Psoas muscle (tissue), 8 donors: ENCODE measurements around the gene SLC39A7. TPM values are rescaled to one million over a fixed set of nuclear protein-coding genes. Genes with fewer than 3 reads are reported as not detected.

Source experiments
- ATAC-seq, 4 donors: fragments of 200-7000 bp; cut with Tn5 transposase; one replicate each; pipeline ENCODE4 v1.9.1; 2020; ENCODE audit warnings: moderate library complexity in 3 of 4, mild to moderate bottlenecking in 2 of 4
- DNase-seq, 2 donors: peaks; one replicate each; pipeline ENCODE4 v3.0.0-alpha.2; 2020
- H3K27ac ChIP-seq: fragments of 200-600 bp; one replicate; pipeline ENCODE4 v1.8.0; 2022
- H3K27me3 ChIP-seq, 3 donors: fragments of 200-600 bp in 1 of 3; one replicate each; pipeline versions ENCODE4 v1.6.1 to v1.8.0; 2013 to 2022; ENCODE audit warnings: low read length in 2 of 3, mild to moderate bottlenecking in 2 of 3, moderate library complexity in 1 of 3; ENCODE audit not compliant: insufficient read depth in 3 of 3
- H3K36me3 ChIP-seq, 2 donors: fragments of 200-600 bp in 1 of 2; one replicate each; pipeline versions ENCODE4 v1.6.1 to v1.8.0; 2013 to 2022; ENCODE audit warnings: low read depth in 1 of 2, mild to moderate bottlenecking in 1 of 2, moderate library complexity in 1 of 2; ENCODE audit not compliant: insufficient read depth in 1 of 2
- H3K4me1 ChIP-seq: fragments of 200-600 bp; one replicate; pipeline ENCODE4 v1.8.0; 2022
- H3K4me3 ChIP-seq: fragments of 200-600 bp; one replicate; pipeline ENCODE4 v1.8.0; 2022; ENCODE audit warnings: mild to moderate bottlenecking
- H3K9me3 ChIP-seq: fragments of 200-600 bp; one replicate; pipeline ENCODE4 v1.8.0; 2022
- WGBS, 3 donors: extraction: QIAGEN DNeasy Blood & Tissue Kit; methylation state at CpG; one replicate each; pipeline versions ENCODE4 v1.1.6 to v1.1.7; 2013; 5-methylcytosine and 5-hydroxymethylcytosine counted together
- intact Hi-C, 2 donors: fragments of 100-400 bp; cut with DNase I; formaldehyde crosslinking; loops; one replicate each; pipeline versions ENCODE4 v1.11.0 to v1.14.2; 2022
- polyA plus RNA-seq, 3 donors: library from polyadenylated mRNA; stranded (reverse); fragments of 200-250 nt; gene quantifications; one replicate each; pipeline ENCODE4 v1.2.3, GENCODE V29; 2013
- total RNA-seq, 4 donors: library from RNA; stranded (reverse); fragmentation: NEBNext Ultra II Directional in 2 of 4; extraction: Animal tissue kit (Norgen Biotek cat#: 25700) in 2 of 4; gene quantifications; one replicate each; pipeline versions ENCODE4 v1.2.1 to v1.2.4, GENCODE V29; 2021 to 2023
- TF ChIP-seq, protein P1 (sequence below): fragments of 200-600 bp; IDR thresholded peaks from one replicate; pipeline ENCODE4 v1.8.0; 2022; ENCODE audit warnings: antibody characterized with exemption
- donor health status: healthy with polysubstance abuse.
- donor health status: DM: no; HTN: no; CAD: no; lungs with moderate emphysema.
- donor health status: Bipolar disorder and iron deficiency.
- donor health status: healthy.
- donor health status: DM: yes; HTN: yes; CAD: no.
- donor health status: DM: no; HTN: no; CAD: no.
- donor health status: DM: no; HTN: no; CAD: no.
- donor health status: DM: yes; HTN: yes; CAD: no.

SLC39A7 gene
- total and polyA plus RNA-seq, 7 donors = 17.6 to 126 (median 41.4) TPM

DNA sequence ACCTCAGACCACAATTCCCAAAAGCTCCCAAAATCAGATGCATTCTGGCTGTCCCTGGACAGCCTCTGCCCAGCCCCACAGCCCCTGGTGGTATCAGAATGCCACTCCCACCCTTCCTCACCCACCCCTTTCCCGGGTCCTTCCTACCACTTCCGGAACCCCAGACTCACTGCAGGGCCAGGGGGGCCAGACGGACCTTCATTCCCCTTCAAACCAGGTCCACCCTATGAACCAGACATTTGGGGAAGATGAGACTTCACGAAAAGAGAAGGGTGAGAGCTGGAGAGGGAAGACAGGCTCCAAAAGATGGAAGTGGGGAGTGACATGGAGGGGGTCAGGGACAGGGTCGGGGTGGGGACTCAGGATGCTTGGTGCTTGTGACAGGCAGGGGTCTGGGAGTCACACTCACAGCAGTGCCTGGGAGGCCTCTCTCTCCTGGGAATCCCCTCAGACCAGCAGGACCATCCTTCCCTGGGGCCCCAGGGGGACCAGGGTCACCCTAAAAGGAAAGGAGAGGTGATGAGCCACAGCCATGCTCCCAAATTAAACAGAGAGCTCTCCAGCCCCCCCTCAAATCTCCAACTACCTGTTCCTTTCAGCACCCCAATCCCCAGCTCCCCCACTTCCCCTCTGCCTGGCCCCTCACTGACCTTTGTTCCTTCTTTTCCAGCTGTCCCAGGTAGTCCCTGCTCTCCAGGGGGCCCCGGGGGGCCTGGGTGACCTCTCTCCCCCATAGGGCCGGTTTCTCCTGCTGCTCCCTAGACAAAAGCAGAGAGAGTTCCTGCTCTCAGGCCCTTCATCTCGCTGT lies 28.6 kb upstream of the SLC39A7 start:
- ATAC-seq = no peak
- Histone ChIP-seq H3K36me3 (no peaks in the 10 kb centered on the region), H3K4me1 (no peaks in the 10 kb centered on the region), H3K4me3 (no peak overlapping the region), H3K27me3 (no peaks in the 10 kb centered on the region), H3K9me3 (no peaks in the 10 kb centered on the region), H3K27ac (no peak overlapping the region)
- DNase-seq = peak in 1 of 2 donors; percentile 46
- 66 to 79% (median 72%) methylated on average over 7 to 8 of the region's 8 CpGs for WGBS, 3 donors
- TF ChIP-seq, protein P1, sequence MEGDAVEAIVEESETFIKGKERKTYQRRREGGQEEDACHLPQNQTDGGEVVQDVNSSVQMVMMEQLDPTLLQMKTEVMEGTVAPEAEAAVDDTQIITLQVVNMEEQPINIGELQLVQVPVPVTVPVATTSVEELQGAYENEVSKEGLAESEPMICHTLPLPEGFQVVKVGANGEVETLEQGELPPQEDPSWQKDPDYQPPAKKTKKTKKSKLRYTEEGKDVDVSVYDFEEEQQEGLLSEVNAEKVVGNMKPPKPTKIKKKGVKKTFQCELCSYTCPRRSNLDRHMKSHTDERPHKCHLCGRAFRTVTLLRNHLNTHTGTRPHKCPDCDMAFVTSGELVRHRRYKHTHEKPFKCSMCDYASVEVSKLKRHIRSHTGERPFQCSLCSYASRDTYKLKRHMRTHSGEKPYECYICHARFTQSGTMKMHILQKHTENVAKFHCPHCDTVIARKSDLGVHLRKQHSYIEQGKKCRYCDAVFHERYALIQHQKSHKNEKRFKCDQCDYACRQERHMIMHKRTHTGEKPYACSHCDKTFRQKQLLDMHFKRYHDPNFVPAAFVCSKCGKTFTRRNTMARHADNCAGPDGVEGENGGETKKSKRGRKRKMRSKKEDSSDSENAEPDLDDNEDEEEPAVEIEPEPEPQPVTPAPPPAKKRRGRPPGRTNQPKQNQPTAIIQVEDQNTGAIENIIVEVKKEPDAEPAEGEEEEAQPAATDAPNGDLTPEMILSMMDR = no peak
- intact Hi-C loops = no loop called here

DNA sequence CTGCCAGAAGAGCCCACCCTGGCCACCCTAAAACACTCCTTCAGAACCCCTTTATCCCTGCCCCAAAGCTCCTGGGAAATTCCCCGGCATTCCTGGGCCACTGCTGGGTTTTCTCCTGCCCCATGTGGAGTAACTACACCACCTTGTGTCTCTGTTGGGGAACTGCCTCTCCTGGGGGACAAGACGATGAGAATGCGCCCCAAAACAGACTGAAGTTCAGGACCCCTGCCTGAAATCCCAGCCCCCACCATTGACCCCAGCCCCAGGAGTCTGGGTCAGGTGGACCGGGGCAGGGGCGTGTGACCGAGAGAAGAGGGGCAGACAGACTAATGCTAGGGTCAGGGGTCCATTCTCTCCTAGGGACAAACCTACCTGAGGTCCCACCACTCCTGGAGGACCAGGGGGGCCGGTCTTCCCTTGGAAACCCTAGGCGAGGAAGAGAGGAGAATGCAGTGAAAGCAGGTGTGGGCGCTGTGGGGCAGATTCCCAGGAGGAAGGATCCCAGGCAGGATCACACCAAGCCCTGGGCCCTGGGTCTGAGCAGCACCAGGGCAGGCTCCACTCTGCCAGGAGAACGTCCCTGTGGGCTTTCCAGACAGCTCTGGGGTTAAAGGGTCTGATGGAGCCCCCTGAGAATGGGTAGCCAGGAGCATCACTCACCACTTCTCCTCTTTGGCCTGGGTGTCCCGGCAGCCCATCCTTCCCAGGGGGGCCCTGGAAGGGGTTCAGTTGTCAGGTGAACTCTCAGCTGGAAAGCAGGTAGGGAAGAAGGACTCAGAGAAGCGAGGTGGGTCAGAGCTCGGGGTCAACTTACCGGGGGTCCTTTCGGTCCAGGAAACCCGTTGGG lies 27.8 kb upstream of the SLC39A7 start:
- Histone ChIP-seq H3K27ac (no peak overlapping the region), H3K27me3 (no peaks in the 10 kb centered on the region), H3K4me1 (no peaks in the 10 kb centered on the region), H3K4me3 (no peak overlapping the region), H3K9me3 (no peaks in the 10 kb centered on the region), H3K36me3 (no peaks in the 10 kb centered on the region)
- ATAC-seq (peak in 1 of 4 donors; percentile 47), DNase-seq (peak in 1 of 2 donors; percentile 30)
- WGBS, 3 donors = 68 to 72% (median 71%) methylated on average over 16 of the region's 16 CpGs
- intact Hi-C loops = no loop called here
- TF ChIP-seq, protein P1 = peak; percentile 18

DNA sequence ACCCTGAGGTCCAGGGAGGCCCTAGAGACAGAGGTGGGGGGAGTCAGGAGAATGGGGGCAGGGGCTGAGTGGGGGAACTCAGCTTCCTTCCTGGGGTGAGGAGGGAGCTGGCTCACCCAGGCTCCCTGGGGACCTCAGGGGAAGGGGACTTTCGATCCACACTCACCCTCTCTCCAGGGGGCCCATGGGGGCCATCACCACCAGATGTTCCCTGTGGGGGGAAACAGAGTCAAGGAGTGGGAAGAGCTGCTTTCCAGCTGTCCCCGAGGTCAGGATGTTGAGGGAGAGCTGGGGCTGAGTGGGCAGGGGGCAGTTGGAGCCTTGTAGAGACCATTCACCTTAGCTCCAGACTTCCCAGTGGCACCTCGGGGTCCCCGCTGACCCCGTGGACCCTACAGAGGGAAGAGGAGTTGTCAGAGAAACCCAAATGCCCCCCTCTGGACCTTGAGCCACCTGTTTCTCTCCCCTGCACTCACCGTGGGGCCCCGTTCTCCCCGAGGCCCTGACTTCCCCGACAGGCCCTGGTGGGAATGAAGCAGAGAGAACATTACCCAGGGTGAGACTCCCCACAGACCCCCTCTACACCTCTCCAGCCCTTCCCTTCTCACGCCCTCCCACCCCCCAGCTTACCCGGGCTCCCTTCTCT lies 27.0 kb upstream of the SLC39A7 start:
- Histone ChIP-seq H3K36me3 (no peaks in the 10 kb centered on the region), H3K4me3 (no peak overlapping the region), H3K9me3 (no peaks in the 10 kb centered on the region), H3K4me1 (no peaks in the 10 kb centered on the region), H3K27me3 (no peaks in the 10 kb centered on the region), H3K27ac (no peak overlapping the region)
- intact Hi-C loops = no loop called here
- no peak for ATAC-seq
- TF ChIP-seq, protein P1 = no peak
- DNase-seq = no peak
- 53 to 67% (median 65%) methylated on average over 10 to 11 of the region's 11 CpGs for WGBS, 3 donors

DNA sequence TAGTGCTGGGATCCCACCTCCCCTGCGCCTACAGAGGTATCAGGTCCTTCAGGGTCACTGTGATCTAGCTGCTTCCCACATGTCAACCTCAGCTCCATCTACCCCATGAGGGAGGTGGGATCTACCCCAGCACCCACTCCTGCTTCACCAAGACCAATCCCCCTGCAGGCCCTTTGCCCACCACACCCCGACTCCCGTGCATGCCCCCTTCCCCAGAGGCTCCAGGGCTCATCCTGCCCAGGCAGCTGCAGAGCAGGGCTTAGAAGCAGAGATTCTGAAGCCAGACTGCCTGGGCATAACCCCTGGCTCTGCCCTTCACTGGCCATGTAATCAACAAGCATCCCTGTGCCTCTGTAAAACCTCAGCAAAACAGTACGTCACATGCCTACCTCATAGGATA lies 25.9 kb upstream of the SLC39A7 start:
- TF ChIP-seq, protein P1 = no peak
- no peaks in the 10 kb centered on the region for H3K36me3 ChIP-seq
- 69 to 95% (median 85%) methylated on average over 4 of the region's 4 CpGs for WGBS, 3 donors
- no peak overlapping the region for H3K27ac ChIP-seq
- H3K4me1 ChIP-seq = no peaks in the 10 kb centered on the region
- H3K4me3 ChIP-seq = no peak overlapping the region
- H3K27me3 ChIP-seq = no peaks in the 10 kb centered on the region
- DNase-seq (no peak), ATAC-seq (no peak)
- intact Hi-C loops = no loop called here
- H3K9me3 ChIP-seq = no peaks in the 10 kb centered on the region
